ENCODE measurements around the gene CEP19.

CEP19 gene

DNA sequence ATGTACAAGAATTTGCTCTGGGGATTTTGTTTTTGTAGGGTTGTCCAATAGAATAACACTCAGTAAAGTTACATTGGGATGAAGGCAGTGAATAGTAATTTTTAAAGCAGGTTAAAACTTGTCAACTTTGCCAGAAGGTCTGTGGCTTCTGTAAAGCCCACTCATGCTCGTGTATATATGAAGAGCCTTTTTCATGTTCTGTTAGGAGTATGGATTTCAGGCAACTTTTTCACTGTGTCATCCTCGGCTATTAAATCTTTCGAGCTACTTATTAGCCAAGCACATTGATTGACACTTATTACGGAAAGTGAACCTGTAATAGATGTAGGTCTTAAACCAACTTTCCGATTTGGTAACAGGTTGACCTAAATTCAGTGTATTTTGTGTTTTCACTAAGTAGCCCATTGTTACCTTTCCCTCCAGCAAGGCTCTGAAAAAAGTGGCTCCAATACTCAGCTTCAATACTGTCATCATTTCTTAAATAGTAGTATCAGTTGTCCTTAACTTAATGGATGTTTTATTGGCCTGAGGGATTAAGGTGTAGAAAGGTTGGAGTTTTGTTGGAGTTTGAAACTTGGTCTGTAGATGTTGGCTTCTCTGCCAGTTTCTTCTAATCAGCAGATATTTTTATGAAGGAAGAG lies 29.3 kb upstream of the CEP19 start:
- no peak for TF ChIP-seq CTCF (conservative IDR thresholded peaks at IDR 0.05)
- H3K27ac ChIP-seq, result peak overlapping the region; percentile 97

DNA sequence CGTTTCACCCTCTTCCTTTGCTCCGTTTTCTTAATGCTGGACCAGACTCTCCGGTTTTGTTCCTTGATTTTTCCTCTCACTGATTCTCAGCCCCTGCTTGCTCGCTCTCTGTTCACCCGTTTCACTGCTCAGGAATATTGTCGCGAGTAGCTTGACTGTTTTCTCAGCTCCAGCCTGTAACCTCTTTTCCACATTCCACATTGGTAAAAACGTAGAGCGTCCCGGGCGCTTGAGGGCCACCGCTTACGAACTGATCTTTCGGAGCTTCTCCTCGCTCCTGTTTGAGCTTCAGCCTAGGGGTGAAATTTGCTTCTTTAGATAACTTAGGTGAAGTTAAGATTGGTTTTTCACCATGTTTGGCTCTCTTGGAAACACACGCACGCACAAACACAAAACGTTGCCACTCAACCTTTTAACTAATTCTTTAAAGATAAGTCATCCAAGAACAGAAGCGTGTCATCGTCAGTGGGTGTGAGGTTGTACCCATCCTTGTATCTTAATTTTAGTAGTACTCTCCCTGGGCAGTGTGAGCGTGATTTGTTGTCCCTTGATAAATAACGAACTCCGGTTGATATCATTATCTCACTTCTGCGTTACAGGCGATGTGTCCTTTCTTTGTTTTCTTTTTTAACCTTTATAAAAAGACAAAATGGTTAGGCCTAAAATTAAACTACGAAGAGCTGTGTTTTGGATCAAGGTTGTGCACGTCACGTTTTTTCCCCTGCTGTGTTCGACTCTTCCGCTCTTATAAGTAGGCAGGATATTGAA lies 28.6 kb upstream of the CEP19 start:
- TF ChIP-seq CTCF (conservative IDR thresholded peaks at IDR 0.05), result no peak
- peak overlapping the region; percentile 97 for H3K27ac ChIP-seq

GRCh38 chr3:196739671-196740480 lies 27.8 kb upstream of the CEP19 start, which contains the start of gene PAK2:
TSS of gene PAK2 (plus strand) at chr3:196739857. CDS start at chr3:196782647, 42,790 bp downstream.
- H3K27ac ChIP-seq, result peak within 1 kb of the TSS; percentile 97
- TF ChIP-seq CTCF (conservative IDR thresholded peaks at IDR 0.05), result no peak

GRCh38 chr3:196737655-196738054 lies 25.6 kb upstream of the CEP19 start:
- no peak overlapping the region for H3K27ac ChIP-seq
- TF ChIP-seq CTCF (conservative IDR thresholded peaks at IDR 0.05), result no peak

GRCh38 chr3:196736670-196737374 lies 24.8 kb upstream of the CEP19 start:
- TF ChIP-seq CTCF (conservative IDR thresholded peaks at IDR 0.05), result no peak
- no peak overlapping the region for H3K27ac ChIP-seq

DNA sequence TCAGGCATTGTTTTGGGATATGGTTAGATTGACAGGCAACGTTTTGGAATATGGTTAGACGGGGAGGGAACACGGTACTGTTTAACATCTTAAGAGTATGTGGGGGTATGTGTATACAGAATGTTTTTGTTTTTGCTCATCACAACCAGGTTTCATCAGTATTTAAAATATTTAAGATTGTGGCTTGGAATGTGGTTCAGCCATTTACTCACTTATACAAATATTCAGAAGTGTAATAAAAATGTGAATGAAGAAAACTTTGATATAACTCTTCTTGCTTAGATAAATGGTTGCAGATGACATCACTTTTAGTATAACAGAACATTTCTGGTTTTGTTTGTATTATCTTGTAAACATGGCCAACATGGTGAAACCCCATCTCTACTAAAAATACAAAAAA lies 23.7 kb upstream of the CEP19 start:
- TF ChIP-seq CTCF (conservative IDR thresholded peaks at IDR 0.05), result no peak

More for the DNA sequence above, 23.7 kb upstream of the CEP19 start:
- H3K27ac ChIP-seq, result no peak overlapping the region
